HG03521 (cell line): ENCODE data around the gene TPSD1.
"Not testable (repeated sequence)": the region's sequence is repeated elsewhere in the genome, so short reads cannot be mapped to it uniquely, and the experiment has no call there.

ENCODE experiments used
- ATAC-seq: cut with Tn5 transposase; IDR thresholded peaks from one replicate; pipeline ENCODE4 v1.9.1; 2021; ENCODE audit warnings: mild to moderate bottlenecking, moderate library complexity; ENCODE audit not compliant: unreplicated experiment

Gene TPSD1

DNA sequence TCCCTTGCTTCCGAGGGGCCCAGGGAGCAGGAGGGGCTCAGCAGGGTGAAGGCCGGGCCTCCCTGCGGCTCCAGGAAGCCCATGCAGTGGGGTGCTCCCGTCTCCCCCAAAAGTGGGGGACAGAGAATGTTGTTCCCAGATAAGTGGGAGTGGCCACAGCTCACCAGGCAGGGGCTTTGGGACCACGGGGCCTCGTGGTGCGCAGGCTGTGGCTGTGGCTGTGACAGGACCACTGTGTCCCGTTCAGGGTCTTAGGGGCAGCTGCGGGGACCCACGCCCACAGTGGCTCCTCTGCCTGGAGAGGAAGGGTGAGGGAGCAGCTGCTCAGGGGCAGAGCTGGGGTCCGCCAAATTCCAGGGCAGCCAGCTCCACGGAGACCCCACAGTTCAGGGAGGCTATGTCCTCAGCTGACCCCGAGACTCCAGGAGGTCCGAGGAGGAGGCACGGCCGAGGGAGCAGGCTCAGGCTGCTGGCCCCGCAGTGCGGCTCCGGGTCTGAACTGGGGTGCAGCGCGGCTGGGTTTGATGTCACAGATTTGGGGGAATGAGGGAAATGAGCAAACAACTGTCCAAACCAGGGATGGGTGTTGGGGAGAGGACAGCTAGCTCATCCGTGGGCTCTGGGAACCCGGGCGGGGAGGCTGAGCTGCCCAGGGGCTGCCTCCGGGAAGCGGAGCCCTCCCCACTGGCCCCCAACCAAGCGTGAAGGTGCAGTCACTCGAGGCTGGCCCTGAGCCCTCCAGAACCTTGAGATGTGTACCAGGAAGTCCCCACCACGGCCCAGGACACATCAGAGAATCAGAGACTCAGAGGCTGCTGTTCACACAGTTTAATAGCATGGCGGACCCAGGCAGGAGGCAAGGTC lies 23.4 kb downstream of the TPSD1 start:
- no peak for ATAC-seq

DNA sequence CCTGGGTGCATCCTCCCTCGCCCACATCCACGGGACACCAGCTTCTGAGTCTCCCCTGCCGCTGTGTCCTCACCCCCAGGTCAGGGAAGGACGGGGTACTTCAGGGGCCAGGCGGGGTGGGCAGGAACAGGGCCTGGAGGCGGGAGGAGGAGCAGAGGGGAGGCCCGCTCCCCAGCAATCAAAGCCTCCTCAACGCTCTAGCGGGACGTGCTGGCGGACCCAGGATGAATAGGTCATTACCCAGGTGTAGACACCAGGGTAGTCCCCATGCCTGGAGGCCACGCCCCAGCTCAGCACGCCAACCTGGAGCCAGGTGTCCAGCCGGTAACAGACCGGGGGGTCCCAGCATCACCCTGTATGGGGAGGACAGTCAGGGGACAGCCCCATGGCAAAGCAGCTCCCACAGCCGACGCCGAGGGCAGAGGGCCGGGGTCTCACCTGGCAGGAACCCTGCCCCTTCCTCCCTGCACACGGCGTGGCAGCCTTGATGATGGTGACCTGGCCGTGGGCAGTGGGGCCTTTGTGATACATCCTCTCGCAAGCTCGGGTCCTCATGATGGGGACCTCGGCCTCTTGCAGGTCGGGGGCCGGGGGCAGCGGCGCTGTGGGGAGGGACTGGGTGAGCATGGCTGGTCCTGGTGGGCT lies 24.2 kb downstream of the TPSD1 start:
- no peak for ATAC-seq

DNA sequence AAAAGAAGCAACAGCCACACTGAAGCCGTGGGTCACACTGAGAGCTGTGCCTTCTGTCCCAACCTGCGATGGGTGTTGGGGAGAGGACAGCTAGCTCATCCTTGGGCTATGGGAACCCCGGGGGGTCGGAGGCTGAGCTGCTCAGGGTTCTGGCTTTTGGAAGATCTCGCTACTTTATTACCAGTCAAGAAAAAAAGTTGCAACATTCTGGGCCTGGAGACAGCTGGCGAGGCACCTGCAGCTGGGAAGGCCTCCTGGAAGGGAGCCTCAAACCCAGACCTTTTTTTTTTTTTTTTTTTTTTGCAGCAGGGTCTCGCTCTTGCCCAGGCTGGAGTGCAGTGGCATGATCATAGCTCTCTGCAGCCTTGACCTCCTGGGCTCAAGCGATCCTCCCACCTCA lies 24.9 kb downstream of the TPSD1 start:
- ATAC-seq: no peak

DNA sequence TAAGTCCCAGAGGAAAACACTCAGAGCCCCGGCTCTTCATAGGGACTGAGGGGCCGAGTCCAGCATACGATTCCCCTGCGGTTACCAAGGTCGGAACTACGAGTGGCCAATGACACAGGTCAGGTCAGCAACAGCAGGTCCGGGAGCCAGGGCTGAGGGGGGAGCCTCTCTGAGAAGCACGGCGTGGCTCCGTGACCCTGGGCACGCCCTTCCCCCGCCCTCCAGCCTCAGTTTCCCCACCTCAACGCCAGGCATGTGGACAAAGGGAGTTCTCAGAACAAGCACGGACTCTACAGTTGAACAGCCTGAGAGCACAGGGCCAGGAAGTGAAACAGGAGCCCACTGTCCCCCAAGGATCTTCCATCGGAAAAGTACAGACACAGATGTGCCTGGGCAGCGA lies 25.6 kb downstream of the TPSD1 start:
- ATAC-seq: no peak

DNA sequence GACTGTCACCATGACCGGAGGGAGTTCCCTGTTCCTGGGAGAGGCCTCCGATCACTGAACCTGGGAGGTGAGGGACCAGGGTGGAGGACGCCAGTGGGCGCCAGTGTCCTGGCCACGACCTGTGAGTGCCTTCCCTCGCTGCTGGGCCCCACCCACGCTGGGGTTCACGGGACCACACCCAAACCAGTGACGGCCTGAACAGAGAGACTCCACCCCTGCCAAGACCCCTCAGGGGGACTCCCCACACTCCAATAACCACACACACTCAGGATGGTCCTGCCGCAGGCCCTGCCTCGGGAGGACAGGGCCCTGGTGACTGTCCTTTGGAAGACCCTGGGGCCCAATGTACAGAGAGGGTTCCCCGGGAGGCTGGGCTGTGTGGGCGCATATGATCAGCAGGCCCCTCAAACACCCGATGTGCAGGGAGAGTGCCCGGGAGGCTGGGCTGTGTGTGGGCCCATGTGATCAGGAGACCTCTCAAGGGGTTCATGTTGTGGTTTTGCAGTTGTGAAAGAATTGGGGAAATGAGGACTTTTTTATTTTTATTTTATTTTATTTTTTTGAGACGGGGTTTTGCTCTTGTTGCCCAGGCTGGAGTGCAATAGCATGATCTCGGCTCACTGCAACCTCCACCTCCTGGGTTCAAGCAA lies 26.6 kb downstream of the TPSD1 start:
- no peak for ATAC-seq

GRCh38 chr16:1283296-1283695 lies 27.4 kb downstream of the TPSD1 start:
- no peak for ATAC-seq

- no peak for ATAC-seq
These were observed 28.2 kb downstream of the TPSD1 start for GRCh38 chr16:1283996-1284616.

DNA sequence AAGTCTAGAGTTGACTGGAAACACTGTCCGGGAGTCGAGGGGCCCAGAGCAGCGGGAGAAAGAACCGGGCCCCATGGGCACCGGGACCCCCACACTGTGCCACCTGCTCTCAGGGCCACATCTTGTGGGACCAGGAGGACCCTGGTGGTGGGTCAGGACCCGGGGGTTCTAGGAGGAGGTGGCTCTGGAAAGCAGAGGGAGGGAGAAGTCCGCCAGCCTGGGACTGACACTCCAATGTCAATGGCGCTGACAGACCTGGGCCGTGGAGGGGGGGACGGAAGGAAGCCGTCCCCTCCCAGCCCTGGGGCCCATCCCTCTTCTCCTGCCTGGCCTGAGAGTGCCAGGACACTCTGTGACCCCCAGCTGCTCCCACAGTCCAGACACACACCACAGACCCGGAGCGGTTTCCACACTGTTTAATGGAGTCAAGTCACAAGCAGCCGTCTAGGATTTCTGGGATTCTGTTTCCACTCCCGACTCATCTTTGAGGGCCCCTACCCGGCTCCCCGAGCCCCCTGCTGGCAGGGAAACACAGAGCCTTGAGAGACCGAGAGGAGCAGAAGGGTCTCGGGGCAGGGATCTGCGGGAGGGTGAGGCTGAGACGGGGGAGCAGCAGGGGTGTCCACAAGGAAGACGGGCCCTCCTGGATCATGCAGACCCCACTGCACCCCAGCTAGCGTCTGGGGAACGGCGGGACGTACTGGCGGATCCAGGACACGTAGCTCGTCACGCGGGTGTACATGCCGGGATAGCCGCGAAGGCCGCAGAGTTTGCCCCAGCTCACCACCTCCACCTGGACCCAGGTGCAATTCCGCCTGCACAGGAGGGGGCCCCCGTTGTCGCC lies 30.0 kb downstream of the TPSD1 start:
- no peak for ATAC-seq

DNA sequence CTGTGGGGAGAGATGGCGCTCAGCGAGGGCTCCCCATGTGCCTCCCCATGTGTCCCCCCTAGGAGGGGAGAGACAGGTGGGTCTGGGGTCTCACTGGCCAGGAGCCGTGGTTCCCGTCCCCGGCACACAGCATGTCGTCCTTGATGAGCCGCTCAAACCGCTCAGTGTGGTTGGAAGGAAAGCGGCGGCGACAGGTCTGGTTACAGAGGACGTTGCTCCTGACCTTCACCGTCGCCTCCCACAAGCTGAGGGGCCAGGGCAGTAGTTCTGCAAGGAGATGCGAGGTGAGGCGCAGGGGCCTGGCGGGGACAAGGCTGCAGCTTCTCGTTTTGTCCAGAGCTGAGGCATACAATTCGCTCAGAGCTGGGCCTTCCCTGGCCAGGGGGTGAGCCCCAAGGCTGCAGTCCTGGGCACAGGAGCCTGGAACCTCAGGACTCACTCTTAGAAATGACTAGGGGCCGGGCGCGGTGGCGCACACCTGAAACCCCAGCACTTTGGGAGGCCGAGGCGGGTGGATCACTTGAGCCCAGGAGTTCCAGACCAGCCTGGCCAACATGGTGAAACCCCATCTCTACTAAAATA lies 30.7 kb downstream of the TPSD1 start:
- no peak for ATAC-seq

DNA sequence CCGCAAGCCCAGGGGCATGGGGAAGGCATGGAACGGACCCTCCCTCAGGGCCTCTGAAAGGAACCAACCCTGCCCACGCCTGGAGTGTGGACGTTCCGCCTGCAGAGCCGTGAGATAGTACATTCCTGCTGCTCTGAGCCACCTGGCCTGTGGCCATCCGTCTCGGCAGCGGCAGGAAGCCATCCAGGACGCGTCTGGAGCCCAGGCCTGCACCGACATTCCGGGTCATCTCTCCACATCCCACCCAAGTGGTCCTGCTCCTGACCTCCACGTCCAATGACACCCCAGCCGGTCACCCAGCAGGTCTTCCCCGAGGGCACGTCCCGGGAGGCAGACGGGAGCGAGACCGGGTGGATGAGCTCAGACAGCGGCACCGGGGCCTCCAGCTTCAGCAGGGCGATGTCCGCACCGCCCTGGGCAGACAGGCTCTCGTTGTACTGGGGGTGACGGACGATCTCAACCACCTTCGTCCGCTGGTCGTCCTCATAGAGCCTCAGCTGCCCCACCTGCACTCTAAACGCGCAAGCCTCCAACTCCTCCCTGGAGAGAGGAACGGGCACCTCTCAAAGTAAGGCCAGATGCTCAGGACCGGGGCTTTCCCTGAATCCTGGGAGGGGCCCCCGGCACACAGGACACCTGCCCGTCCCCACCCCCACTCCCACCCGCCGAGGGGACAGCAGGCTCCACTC lies 32.3 kb downstream of the TPSD1 start:
- ATAC-seq: no peak

DNA sequence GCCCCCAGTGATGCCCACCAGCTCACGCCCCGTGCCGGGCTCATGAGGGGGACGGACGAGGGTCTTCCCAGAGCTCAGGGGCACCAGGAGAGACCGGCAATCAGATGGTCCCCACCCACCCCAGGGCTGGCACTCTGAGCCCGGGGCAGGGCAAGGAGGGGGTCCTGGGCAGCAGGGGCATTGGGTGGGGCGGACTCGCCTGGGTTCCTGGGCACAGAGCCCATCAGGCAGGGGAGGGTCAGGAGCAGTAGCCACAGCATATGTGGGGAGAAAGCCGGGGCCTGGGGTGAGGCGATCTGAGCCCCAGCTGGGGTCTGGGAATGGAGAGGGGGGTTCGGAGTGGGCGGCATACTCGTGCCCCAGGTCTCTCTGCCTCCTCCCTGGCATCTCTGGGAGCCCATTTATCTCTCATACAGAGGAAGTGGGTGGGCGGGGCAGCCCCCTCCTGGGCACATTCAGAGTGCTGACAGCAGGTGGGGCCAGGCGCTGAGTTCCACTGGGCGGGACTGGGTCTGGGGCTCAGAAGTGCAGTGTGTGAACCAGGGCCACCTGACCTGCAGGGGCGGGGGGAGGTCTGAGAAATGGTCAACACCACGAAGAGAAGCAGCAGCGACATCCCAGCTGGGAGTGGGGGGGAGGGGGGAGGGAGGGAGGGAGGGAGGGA lies 33.1 kb downstream of the TPSD1 start:
- no peak for ATAC-seq

DNA sequence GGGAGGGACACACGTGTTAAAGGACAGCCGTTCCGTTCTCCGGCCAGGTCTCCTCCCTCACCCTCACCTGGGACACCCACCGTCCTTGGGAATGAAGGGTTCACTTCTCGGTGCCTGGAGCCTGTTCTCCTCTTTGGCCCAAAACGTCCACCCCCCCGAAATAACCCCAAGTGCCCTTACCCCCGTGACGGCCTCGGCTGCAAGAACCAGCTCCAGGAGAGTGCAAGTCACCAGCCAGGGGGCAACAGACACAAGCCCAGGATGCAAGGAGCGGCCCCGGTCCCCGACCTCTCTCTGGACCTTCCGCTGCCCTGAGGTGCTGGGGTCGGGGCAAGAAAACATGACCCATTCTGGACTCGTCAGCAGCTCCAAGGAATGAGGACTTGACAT lies 33.6 kb downstream of the TPSD1 start:
- ATAC-seq: no peak

DNA sequence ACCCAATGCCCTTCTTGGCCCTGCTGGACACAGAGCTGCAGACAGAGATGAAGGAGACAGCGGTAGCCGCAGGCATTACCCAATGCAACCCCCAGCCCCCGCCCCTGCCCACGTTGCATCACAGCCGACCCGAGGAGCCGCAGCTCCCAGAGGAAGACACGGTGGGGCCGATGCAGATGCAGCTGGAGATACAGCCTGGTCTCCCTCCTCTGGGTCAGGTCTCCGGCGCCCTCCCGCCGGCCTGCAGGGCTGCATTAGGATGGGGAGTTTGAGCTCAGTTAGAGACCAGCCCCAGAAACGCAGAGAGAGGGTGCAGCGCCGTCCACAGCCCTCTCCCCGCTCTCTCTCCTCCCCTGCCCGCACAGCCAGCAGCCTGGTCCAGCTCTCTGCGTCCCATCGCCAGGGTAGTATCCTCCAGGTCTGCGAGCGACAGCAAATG lies 34.2 kb downstream of the TPSD1 start:
- no peak for ATAC-seq

DNA sequence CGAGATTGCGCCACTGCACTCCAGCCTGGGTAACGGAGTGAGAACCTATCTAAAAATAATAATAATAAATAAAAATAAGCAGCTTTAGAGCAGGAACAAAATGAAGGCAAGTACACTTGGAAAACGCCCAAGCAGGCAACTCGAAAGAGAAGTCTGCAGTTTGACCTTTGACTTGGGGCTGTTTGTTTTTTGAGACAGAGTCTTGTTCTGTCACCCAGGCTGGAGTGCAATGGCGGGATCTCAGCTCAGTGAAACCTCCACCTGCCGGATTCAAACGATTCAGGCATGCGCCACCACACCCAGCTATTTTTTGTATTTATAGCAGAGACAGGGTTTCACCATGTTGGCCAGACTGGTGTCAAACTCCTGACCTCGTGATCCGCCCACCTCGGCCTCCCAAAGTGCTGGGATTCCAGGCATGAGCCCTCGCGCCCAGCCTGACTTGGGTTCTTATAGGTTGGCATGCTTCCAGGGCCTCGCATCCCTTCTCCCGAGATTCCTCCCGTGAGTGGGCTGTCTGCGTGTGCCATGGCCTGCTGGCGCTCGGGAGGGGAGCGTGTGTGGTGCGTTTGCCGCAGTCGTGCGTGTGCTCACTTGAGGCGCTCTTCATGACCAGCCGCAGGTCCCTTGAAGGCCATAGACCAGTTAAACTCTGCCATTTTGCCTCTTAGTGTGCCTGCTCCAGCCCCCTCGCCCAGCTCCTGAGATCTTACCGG lies 35.1 kb downstream of the TPSD1 start:
- no peak for ATAC-seq

DNA sequence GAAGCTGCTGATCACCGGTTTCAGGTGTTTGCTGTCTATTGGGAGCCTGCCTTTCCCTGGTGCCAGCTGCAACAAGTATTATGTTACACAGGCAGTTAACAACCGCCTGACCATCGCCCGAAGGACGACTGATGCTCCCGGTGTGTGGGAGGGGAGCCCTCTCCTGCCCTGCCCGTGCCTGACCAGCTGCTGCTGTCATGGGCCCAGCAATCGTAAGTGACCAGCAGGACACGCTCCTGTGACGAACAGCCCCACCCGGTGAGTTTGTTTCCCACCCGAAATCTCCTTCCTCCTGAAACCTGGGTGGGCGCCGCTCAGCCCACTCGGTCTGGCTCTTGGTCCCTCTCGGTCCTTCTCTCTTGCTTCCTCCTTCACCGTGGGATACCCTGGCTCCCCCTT lies 35.7 kb downstream of the TPSD1 start:
- ATAC-seq: no peak

DNA sequence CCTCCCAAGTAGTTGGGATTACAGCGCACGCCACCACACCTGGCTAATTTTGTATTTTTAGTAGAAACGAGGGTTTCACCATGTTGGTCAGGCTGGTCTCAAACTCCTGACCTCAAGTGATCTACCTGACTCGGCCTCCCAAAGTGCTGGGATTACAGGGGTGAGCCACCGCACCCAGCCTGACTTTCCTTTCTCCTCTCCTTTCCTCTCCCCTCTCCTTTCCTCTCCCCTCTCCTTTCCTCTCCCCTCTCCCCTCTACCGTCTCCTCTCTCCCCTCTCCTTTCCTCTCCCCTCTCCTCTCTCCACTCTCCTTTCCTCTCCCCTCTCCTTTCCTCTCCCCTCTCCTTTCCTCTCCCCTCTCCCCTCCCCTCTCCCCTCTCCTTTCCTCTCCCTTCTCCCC lies 36.3 kb downstream of the TPSD1 start:
- not testable (repeated sequence) for ATAC-seq

GRCh38 chr16:1292808-1293207 lies 36.9 kb downstream of the TPSD1 start:
- not testable (repeated sequence) for ATAC-seq

- ATAC-seq: no peak
These were observed 38.2 kb downstream of the TPSD1 start for GRCh38 chr16:1293921-1294656.
